GM21528 (cell line): ENCODE measurements around the gene CCDC78.

Source experiments
- ATAC-seq: cut with Tn5 transposase; IDR thresholded peaks from one replicate; pipeline ENCODE4 v1.9.1; 2021; ENCODE audit warnings: mild to moderate bottlenecking, moderate library complexity; ENCODE audit not compliant: unreplicated experiment, low FRiP score

The CCDC78 gene

DNA sequence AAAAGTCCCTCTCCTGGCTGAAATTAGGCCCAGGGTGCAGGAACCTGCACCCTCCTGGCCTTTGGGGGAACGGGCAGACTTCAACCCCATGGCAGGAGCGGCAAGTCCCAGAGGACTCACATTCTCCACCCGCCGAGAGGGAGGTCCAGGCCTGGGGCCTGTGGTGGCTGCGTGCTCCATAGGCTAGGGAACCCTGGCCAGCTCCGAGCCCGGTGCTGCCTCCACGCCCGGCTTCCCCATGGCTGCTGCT, 130 bp downstream of the CCDC78 start:
- ATAC-seq: no peak

DNA sequence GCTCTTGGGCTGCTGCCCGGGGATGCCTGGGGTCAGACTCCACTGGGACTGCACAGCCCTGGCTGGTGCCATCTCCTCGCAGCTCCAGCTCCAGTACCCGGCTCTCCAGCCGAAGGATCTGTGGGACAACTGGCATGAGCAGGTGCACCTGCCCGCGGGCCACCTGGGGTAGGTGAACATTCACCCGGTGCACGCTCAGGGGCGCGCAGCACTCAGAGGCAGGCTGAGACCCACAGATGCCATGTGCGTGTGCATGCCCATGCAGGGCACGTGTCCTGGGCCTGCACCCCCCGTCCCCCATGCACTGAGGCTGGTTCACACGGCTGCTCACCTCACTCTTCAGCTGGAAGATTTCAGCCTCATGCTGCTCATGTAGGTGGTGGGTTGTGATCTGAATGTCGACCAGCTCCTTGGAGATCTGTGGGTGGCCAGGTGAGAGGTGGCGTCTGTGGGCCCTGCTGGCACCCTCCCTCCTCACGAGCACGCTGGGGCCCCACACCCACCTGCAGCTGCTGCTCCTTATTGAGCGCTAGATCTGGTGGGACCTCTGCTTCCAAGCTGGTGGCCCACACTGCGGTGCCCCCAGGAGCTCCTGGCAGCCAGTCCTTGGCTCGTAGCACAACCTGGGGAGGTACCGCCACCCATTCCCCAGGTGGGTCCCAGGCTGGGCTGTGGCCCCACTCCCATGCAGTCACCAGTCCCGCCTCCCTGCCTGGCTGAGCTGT, 618 bp downstream of the CCDC78 start:
- ATAC-seq: no peak

DNA sequence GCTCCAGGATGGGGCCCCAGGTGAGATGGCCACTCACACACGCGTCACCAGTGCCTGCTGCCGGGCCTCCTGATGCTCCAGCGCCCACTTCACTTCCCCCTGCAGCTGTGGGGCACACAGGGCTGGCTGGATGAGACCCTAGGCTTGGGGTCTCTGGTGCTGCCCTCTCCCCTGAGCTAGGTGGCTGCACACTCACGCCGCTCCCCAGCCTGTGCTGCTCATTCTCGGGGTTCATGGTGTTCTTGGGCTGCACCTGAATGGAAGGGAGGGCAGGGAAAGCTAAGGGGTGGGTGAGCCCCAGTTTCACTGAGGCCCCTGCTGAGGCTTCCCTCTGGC, 1.2 kb downstream of the CCDC78 start:
- ATAC-seq: no peak

GRCh38 chr16:724188-725040, 1.8 kb downstream of the CCDC78 start:
- ATAC-seq: no peak

GRCh38 chr16:723695-724094, 2.5 kb downstream of the CCDC78 start:
- ATAC-seq: no peak

GRCh38 chr16:722835-723633, 3.2 kb downstream of the CCDC78 start:
- no peak for ATAC-seq

DNA sequence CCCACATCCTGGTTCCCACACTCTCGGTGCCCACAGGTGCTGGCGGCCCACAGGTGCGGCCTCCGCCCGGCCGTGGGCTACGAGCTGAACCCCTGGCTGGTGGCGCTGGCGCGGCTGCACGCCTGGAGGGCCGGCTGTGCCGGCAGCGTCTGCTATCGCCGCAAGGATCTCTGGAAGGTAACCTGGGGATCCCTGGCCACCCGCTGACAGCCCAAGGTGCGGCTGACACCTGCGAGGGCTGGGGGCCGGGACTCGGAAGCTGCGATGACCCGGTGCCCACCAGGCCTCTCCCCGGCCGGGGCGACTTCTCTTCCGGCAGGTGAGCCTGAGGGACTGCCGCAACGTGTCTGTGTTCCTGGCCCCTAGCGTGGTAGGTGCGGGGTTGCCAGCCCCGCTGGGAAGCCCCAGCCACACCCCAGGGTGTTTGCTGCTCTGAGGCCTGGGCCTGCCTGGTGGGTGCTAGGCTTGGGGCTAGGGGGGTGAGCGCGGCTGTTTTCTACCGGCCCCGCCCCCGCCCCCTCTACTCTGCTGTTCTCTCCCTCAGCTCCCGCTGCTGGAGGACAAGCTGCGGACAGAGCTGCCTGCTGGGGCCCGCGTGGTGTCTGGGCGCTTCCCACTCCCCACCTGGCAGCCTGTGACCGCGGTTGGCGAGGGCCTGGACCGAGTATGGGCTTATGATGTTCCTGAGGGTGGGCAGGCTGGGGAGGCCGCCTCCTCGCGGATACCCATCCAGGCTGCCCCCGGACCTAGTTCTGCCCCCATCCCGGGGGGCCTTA, 4.3 kb downstream of the CCDC78 start:
- no peak for ATAC-seq

DNA sequence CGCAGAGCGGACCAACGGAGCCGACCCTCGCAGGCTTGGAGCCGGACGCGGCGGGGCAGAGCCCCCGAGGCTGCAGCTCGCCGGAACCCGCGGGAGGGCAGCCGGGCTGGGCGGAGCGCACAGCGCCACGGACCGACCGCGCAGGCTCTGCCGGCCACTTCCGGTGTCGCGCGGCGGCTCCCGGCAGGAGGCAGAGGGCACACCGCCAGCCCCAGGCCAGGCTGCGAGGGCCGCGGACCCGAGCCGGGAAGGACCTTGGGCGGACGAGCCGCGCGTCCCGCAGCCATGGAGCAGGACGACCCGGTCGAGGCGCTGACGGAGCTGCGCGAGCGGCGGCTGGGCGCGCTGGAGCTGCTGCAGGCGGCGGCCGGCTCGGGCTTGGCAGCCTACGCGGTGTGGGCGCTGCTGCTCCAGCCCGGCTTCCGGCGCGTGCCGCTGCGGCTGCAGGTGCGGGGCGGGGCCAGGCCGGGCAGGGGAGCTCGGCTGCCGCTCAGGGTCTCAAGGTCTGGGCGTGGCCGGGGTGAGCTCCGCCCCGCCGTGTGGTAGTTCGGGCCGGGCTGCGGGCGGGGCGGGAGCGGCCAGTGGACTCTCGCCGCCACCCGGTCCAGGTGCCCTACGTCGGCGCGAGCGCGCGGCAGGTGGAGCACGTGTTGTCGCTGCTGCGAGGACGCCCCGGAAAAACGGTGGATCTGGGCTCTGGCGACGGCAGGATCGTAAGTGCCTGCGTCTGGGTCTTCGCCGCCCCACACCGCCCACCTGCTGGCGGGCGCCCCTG, 5.1 kb downstream of the CCDC78 start, which contains the start of gene ANTKMT:
TSS of gene ANTKMT (plus strand) at position 157 of the 775 bp plus-strand sequence. CDS start at position 286, 129 bp downstream.
- peak; percentile 53 for ATAC-seq

GRCh38 chr16:720447-720989, 5.7 kb downstream of the CCDC78 start:
- no peak for ATAC-seq

- no peak for ATAC-seq
These were observed 6.3 kb downstream of the CCDC78 start for GRCh38 chr16:719815-720446.

GRCh38 chr16:718922-719321, 7.3 kb downstream of the CCDC78 start:
- ATAC-seq: no peak

GRCh38 chr16:718389-718788, 7.9 kb downstream of the CCDC78 start:
- no peak for ATAC-seq

- ATAC-seq: no peak
These were observed 8.6 kb downstream of the CCDC78 start for GRCh38 chr16:717450-718245.

- no peak for ATAC-seq
These were observed 9.4 kb downstream of the CCDC78 start for GRCh38 chr16:716768-717325.

GRCh38 chr16:716200-716568, 10.1 kb downstream of the CCDC78 start:
- ATAC-seq: no peak

- ATAC-seq: no peak
These were observed 10.6 kb downstream of the CCDC78 start for GRCh38 chr16:715477-716199.
